HG02852 (cell line): Measurements from ENCODE around the gene KLHL11.
"Not testable (repeated sequence)": the region's sequence is repeated elsewhere in the genome, so short reads cannot be mapped to it uniquely, and the experiment has no call there.

Experiments
- ATAC-seq: cut with Tn5 transposase; IDR thresholded peaks from one replicate; pipeline ENCODE4 v1.9.1; 2021; ENCODE audit warnings: mild to moderate bottlenecking, moderate library complexity; ENCODE audit not compliant: unreplicated experiment

The KLHL11 gene

DNA sequence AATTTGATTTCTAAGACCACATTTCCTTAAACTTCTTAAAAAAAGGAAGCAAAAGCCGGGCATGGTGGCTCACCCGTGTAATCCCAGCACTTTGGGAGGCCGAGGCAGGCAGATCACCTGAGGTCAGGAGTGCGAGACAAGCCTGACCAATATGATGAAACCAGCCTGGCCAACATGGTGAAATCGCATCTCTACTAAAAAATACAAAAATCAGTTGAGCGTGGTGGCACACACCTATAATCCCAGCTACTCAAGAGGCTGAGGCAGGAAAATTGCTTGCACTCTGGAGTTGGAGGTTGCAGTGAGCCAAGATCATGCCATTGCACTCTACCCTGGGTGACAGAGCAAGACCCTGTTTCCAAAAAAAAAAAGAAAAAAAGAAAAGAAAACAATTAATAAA lies 24.4 kb downstream of the KLHL11 start:
- not testable (repeated sequence) for ATAC-seq

DNA sequence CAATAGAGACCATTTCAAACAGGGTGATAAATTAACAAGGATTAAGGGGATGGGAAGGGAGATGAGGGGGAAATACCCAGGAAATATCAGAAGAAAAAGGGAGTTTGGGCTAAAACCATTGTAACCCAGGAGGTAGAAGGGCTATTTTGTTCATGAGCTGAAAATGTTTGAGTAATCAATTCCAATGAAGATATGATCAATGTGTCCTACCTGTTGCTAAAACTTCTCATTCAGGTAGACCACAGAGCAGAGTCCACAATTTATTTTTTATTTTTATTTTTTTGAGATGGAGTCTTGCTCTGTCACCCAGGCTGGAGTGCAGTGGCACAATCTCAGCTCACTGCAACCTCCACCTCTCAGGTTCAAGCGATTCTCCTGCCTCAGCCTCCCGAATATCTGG lies 25.8 kb downstream of the KLHL11 start:
- ATAC-seq = not testable (repeated sequence)

DNA sequence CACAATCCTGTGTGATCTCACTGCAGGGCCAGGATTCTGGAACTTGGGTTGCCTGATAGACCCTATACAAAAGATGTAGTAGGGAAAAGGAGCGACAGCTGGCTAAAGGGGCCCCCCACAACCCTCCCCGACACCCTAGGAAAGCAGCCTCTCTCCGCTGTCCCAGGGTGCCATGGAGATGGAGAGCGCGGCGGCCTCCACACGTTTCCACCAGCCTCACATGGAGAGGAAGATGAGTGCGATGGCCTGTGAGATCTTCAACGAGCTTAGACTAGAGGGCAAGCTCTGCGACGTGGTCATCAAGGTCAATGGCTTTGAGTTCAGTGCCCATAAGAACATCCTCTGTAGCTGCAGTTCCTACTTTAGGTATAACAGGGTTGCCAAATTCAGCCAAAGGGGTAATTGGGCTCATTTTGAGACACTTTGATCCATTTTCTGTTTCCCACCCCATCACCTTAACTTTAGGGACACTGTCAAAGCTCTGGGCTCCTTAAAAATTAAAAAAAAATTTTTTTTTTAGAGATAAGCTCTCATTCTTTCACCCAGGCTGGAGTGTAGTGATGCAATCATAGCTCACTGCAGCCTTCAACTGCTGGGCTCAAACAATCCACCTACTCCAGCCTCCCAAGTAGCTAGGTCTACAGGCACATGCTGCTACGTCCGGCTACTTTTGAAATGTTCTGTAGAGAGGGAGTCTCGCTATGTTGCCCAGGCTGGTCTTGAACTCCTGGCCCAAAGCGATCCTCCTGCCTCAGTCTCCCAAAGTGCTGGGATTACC lies 27.3 kb downstream of the KLHL11 start, which contains the start of gene KLHL10:
KLHL10 (plus strand) TSS at position 65 of the 778 bp plus-strand sequence; CDS start at position 173, 108 bp downstream.
- ATAC-seq = no peak

DNA sequence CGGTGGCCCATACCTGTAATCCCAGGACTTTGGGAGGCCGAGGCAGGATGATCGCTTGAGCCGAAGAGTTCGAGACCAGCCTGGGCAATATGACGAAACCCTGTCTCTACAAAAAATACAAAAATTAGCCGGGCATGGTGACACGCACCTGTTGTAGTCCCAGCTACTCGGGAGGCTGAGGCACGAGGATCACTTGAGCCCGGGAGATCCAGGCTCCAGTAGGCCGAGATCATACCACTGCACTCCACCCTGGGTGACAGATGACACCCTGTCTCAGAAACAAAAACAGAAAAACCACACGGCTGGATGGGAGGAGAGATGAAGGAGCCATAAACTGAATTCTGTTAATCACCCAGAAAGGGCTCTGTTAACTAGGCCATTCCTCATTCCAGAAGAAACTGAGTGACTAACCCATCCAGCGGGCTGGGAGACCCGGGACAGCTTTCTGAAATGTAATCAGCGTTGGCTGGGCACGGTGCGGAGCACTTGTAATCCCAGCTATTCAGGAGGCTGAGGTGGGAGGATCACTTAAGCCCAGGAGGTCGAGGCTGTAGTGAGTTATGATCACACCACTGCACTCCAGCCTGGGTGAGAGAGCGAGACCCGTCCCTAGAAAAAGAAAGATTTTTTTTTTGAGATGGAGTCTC lies 28.6 kb downstream of the KLHL11 start:
- no peak for ATAC-seq

DNA sequence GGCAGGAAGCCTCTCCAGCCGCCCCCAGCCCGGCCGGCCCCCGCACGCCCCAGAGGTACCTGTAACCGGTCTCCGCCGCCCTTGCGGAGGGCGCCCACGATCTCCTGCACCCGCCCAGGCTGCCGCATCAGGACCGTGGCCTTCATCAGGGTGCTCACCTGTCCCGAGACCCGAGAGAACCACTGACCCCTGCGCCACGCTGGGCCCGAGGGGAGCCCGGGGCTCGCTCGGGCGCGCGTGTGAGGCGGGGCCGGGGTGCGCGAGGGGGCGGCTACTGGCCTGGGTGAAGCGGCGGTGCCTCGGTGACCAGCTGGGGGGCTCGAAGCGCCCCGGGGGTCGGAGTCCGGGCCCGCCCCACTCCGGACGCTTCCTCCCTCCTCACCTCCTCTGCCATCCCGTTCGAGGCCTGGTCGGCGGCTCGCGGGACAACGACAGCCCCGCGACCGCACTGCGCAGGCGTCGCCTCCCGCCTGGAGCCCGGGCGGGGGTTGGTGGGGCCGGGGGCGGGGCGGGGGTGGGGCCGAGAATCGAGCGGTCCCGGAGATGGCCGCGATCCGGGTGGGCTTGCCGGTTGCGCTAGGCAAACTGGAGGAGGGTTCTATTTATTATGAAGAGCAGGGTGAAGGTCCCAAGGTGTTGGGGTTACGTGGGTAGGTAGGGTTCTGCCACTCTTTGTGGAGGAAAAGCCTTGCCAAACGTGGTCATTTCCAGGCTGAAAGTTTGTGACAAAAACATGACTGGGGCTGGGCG lies 29.2 kb downstream of the KLHL11 start, which contains the start of gene NT5C3B:
NT5C3B (minus strand) TSS at position 433 of the 750 bp plus-strand sequence; CDS start at position 394, 39 bp downstream.
- no peak for ATAC-seq

DNA sequence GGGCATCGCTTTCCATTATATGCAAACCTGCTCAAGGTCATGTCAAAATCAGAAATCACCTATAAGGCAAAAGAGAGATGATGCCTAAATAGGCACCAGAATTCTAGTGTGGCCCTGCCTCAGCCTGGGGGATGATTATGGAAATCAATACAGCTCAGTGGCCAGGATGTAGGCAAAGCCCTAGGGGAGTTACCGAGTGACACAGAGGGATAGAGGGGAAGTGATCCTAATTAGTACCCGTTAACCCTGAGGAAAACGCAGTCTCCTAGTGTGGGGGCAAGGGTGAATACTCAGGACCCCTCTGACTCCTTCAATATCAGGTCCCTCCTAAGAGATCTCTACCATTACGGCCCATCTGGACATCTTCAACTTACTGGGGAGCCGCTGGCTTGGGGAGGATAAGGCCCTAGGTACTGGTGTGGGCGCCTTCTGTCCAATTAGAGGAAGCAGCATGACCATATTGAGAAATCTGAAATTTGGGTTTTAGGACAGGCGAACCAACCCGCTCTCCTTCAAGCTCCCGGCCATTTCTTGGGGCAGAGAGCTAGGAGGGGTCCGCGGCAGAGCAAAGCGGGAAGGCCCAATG lies 29.9 kb downstream of the KLHL11 start:
- ATAC-seq = no peak

DNA sequence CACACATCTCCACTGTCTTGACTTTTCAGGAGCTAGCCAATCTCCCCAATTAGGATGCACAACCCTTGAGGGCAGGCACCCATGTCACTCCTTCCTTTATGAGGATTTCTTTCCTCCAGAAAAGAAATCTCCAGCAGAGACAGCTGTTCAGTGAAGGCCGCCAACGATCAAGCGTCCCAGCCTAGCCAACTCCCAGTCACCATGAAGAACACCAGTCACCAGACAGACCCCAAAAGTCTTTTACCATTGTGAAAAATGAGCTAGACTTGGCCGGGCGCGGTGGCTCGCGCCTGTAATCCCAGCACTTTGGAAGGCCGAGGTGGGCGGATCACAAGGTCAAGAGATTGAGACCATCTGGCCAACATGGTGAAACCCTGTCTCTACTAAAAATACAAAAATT lies 35.3 kb downstream of the KLHL11 start:
- not testable (repeated sequence) for ATAC-seq

DNA sequence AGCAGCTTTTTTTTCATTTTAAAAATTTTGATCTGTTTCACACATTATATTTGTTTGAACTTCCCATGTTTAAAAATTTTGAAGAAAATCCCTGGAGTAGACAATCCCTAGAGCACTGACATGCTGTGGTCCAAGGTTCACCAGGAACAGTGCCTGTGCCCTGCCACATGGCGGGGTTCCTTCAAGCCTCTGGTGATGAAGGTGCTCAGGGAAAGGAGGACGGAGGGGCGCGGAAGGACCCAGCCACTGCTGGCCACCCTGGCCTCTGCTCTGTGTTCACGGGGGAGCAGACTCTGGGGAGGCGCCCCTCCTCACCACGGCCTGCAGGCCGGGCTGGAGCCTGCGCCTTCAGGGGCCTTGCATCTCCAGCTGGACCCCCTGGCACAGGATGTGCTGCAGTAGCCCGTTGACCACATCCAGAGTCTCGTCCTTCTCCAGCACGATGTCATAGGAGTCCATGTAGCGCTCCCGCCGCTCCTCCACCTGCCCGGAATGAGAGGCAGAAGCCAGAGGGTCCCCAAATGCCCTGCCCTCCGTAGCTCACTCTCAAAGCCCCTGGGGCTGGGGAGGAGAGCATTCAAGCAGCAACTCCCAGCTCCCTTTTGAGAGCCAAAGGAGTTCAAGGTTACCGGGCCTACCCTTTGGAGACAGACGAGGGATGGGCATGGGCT lies 39.9 kb downstream of the KLHL11 start:
- no peak for ATAC-seq

DNA sequence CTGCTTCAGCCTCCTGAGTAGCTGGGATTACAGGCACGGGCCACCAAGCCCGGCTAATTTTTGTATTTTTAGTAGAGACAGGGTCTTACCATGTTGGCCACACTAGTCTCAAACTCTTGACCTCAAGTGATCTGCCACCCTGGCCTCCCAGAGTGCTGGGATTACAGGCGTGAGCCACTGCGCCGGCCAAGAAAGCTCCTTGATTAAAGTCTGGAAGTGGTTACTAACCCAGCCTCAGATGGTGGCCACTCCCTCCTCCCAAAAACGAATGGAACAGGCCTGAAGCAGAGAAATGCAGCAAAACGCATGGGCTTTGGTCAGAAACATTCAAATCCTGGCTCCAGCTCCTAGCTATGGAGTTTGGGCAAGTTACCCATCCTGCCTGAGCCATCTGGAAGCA lies 41.1 kb downstream of the KLHL11 start:
- no peak for ATAC-seq

DNA sequence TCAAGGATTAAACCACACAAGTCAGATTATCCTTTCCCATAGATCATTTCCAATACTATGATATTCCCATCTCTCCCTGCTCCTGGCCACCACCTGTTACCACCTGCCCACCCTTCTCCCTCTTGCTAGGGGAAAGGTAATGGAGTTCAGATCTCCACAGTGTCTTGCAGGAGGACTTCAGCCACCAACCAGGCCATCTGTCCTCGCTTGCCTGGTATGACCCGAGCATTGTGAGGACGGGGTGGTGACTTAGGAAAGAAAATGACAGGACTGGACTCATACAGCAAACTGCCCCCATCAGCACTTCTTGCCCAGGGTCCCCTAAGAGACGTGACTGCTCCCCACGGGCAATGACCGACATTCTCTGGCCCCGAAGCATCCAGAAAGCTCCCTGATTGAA lies 41.6 kb downstream of the KLHL11 start:
- ATAC-seq = no peak

DNA sequence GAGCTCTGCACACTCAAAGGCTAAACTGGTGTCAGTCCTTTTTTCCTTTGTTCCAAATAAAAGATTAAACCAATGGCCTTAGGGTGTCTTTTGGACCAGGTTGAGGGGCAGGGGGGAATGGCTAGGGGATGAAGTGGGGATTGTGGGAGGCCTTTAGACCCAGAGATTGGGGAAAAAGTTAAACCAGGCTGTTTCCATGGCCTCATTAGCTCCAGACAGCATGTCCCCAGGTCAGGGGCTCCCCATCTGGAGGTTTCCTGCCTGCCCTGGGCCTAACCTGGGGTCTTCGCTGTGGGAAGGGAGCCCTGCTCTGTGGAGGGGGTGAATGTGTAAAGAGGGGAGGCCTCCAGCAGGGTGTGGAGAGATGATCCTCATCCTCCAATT lies 42.1 kb downstream of the KLHL11 start:
- no peak for ATAC-seq

DNA sequence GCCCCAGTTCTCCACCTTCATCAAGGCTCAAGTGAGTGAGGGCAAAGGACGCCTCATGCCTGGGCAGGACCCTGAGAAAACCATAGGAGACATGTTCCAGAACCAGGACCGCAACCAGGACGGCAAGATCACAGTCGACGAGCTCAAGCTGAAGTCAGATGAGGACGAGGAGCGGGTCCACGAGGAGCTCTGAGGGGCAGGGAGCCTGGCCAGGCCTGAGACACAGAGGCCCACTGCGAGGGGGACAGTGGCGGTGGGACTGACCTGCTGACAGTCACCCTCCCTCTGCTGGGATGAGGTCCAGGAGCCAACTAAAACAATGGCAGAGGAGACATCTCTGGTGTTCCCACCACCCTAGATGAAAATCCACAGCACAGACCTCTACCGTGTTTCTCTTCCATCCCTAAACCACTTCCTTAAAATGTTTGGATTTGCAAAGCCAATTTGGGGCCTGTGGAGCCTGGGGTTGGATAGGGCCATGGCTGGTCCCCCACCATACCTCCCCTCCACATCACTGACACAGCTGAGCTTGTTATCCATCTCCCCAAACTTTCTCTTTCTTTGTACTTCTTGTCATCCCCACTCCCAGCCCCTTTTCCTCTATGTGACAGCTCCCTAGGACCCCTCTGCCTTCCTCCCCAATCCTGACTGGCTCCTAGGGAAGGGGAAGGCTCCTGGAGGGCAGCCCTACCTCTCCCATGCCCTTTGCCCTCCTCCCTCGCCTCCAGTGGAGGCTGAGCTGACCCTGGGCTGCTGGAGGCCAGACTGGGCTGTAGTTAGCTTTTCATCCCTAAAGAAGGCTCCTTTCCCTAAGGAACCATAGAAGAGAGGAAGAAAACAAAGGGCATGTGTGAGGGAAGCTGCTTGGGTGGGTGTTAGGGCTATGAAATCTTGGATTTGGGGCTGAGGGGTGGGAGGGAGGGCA lies 42.7 kb downstream of the KLHL11 start:
- ATAC-seq = no peak

DNA sequence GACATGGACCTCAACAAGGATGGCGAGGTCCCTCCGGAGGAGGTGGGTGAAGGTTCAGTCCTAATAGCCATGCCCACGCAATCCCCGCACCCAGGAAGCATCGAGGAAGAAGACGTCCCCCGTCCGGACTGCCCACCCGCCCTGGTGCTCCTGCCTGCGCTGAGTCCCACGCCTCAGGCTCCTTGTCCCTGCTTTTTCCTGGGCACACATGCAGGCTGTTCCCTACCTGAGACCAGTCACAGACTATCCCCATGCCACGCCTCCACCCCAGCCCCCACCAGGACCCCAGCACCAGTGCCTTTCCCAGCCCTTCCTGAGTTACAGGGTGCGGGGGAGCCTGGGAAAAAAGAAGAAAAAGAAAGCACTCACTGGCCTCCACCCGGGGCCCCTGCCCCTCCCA lies 43.4 kb downstream of the KLHL11 start:
- ATAC-seq = no peak

DNA sequence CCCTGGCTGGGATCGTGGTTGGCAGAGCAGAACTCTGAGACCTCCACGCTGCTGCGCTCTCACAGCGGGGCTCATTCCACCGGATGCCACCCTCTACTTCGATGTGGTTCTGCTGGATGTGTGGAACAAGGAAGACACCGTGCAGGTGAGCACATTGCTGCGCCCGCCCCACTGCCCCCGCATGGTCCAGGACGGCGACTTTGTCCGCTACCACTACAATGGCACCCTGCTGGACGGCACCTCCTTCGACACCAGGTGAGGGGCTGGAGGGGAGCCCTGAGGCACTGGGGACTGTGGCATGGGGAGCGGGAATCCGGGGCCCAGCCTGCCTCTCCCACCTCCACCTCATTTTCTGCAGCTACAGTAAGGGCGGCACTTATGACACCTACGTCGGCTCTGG lies 47.2 kb downstream of the KLHL11 start:
- ATAC-seq = no peak

DNA sequence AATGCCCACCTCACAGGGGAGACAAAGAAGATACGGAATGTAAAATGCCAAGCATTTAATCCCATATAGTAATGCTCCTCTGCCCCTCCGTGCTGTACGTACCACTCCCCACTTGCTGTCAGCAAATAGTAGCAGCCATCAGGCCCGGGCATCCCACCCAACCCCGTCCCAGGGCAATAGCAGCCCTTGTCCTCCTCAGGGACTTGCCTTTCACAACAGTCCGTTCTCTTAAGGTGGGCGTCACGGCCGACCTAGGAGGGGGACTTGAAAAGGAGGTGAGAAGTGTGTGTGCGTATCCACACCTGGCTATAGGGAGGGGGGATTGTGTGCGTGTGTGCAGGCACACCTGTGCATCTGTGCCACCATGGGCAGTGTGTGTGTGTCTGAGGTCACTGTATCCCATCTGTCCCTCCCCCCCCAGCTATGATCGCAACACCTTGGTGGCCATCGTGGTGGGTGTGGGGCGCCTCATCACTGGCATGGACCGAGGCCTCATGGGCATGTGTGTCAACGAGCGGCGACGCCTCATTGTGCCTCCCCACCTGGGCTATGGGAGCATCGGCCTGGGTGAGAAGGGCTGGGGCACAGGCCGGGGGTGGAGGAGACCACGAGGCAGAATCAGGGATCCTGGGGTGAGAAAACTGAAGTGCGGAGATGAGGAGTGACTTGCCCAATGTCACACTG lies 48.4 kb downstream of the KLHL11 start:
- no peak for ATAC-seq

DNA sequence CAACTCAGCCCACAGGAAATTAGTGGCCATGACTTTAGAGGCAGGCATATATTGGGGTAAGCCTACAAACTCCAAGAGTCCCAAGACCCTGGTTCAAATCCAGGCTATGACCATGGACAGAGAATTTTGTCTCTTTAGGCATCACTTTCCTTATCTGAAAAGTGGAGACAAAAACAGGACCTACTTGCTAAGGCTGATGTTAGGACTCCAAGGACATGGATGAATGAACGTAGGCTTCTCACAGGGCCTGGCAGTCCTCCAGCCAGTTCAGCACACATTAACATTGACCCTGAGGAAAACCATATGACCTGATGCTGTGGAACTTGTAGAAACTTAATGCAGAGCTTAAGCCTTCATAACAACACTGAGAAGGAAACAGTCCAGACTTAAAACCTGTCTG lies 51.0 kb downstream of the KLHL11 start:
- no peak for ATAC-seq

DNA sequence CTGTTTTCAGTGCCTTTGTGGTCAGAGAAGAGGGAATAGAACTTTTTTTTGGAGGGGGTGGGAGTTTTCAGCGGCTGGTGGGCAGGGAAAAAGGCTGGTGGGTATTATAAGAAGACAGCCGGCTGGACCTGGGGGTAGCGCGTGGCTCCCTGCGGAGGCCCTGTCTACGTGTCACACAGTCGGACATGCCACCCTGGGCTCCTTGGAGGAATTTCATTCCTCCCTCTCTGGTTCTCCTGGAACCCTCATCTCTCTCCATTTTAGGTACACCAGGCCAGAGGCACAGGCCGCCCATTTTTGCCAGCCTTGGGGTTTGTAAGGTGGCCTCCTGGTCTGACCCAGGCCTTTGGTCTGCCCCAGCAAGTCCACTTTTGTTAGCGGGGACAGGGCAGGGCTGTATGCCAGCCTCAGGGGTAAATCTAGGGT lies 51.5 kb downstream of the KLHL11 start:
- ATAC-seq = no peak

DNA sequence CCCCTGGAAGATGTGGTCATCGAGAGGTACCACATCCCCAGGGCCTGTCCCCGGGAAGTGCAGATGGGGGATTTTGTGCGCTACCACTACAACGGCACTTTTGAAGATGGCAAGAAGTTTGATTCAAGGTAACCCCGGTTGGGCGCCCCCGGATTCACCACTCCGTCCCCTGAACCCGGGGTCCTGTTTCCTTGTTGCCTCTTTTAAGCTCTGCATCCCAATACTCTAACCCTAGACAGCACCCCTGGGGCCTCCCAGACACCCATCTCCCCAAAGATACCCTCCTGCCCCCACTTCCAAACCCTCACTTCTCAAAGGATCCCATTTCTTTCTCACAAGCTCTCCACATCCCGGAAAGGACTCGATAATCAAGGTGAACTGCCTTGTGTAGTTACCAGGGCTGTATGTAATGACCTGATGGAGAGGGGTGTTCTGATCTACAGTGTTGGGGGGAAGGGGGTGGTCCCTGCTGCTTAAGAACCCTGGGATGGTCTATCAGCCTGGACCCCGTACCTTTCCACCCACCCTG lies 52.0 kb downstream of the KLHL11 start:
- ATAC-seq = no peak
